ENCODE data around the gene KCNA1.

GRCh38 chr12:4918950-4919660, 9.4 kb downstream of the KCNA1 start:
- TF ChIP-seq, protein P1, sequence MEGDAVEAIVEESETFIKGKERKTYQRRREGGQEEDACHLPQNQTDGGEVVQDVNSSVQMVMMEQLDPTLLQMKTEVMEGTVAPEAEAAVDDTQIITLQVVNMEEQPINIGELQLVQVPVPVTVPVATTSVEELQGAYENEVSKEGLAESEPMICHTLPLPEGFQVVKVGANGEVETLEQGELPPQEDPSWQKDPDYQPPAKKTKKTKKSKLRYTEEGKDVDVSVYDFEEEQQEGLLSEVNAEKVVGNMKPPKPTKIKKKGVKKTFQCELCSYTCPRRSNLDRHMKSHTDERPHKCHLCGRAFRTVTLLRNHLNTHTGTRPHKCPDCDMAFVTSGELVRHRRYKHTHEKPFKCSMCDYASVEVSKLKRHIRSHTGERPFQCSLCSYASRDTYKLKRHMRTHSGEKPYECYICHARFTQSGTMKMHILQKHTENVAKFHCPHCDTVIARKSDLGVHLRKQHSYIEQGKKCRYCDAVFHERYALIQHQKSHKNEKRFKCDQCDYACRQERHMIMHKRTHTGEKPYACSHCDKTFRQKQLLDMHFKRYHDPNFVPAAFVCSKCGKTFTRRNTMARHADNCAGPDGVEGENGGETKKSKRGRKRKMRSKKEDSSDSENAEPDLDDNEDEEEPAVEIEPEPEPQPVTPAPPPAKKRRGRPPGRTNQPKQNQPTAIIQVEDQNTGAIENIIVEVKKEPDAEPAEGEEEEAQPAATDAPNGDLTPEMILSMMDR (IDR thresholded peaks at IDR 0.05) = no peak
- no peak for TF ChIP-seq POLR2A (IDR thresholded peaks at IDR 0.05)

All from body of pancreas (tissue), 4 donors.